NCI-H146 treated with DMSO at 0.1 percent for 48 hours (cell line): ENCODE data around the gene LSM2.
"Not testable (repeated sequence)": the region's sequence is repeated elsewhere in the genome, so short reads cannot be mapped to it uniquely, and the experiment has no call there.

Experiments used
- DNase-seq: peaks from one replicate; lab custom pipeline; 2025; ENCODE audit not compliant: unreplicated experiment; lab: John Stamatoyannopoulos, UW

Gene LSM2

DNA sequence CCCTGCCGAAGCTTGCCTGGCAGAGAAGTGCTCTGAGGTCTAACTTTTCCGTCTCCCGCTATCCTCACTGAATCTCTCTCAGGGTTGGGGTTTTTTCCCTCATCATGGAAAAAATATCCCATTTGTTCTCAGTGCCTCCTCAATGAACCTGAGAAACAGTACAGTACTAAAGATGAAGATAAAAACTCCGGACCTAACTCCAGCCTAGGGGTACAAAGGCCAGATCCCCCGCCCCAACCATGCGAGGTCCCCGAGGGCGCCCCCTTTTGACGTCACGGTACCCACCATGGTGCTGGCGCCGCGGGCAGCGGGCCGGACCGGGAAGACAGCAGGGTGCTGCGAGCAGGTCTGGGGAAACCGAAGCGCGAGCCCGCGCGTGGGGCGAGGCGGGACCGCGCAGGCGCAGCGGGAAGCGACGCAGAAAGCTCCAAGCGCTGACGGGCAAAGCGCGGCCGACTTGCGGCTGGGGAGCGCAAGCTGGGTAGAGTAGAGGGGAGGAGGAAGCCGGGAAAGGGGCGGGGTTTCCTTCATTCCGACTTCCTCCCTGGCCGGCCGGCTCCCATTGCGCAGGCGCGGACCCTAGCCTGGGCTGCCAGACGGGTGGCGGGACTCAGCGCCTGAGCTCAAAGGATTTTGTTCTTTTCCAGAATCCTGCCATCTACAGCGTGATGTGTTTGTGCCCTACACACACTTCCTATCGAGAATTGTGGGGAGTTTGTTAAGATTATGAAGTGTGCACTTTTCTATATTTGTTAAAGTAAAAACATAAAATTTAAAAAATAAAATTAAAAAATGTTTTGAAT is at the start of gene LSM2:
Gene LSM2 (minus strand): TSS at position 497 of the 803 bp plus-strand sequence. CDS start 209 bp downstream, at position 288.
- peak; percentile 92 for DNase-seq

DNA sequence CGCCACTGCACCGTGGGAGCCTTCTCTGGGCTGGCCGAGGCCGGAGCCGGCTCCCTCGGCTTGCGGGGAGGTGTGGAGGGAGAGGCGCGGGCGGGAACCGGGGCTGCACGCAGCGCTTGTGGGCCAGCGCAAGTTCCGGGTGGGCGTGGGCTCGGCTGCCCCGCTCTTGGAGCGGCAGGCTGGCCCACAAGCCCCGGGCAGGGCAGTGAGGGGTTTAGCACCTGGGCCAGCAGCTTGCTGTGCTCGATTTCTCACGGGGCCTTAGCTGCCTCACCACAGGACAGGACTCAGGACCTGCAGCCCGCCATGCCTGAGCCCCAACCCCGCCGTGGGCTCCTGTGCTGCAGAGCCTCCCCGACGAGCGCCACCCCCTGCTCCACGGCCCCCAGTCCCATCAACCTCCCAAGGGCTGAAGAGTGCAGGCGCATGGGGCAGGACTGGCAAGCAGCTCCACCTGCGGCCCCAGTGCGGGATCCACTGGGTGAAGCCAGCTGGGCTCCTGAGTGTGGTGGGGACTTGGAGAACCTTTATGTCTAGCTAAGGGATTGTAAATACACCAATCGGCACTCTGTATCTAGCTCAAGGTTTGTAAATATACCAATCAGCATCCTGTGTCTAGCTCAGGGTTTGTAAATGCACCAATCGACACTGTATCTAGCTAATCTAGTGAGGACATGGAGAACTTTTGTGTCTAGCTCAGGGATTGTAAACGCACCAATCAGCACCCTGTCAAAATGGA is 45.4 kb upstream of the LSM2 start:
- not testable (repeated sequence) for DNase-seq

DNA sequence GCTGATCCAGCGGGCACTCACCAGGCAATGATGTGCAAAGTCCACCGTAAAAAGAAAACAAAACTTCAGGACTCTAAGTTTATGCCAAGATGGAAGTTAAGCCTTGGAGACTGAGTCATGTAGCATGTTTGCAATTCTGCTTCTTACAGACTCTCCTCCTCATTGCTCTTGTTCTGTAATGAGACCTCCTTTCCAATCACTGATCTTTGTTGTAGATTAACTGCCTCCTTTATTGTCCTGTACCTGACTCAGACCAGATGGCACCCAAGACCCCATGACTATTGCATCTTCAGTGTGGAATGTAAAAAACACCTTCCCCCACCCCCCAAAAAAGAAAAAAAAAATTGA is 44.7 kb upstream of the LSM2 start:
- DNase-seq: no peak

DNA sequence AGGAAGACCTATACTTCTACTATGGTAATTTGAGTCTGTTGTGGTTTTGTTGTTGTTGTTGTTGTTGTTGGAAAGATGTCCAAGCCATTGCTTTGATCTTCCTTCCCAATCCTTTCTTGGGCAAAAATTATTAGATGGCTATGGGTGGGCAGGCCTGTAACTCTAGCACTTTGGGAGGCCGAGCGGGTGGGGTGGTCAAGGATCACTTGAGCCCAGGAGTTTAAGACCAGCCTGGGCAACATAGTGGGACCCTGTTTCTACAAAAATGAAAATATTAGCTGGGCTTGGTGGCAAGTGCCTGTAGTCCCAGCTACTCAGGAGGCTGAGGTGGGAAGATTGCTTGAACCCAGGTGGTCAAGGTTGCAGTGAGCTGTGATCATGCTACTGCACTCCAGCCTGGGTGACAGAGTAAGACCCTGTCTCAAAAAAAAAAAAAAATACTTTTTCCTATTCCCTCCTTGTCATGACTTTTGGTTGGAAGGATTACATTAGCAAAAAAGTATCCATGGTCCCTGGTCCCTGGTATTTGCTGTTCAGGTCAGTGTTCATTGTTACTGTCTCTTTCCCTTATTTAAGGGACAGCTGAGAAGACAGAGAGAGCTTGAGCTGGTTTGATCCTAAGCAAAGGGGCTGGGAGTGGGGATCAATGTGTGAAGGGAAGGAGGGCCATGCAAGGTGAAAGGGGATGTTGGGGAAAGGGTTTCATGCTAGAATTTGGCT is 44.2 kb upstream of the LSM2 start:
- no peak for DNase-seq

DNA sequence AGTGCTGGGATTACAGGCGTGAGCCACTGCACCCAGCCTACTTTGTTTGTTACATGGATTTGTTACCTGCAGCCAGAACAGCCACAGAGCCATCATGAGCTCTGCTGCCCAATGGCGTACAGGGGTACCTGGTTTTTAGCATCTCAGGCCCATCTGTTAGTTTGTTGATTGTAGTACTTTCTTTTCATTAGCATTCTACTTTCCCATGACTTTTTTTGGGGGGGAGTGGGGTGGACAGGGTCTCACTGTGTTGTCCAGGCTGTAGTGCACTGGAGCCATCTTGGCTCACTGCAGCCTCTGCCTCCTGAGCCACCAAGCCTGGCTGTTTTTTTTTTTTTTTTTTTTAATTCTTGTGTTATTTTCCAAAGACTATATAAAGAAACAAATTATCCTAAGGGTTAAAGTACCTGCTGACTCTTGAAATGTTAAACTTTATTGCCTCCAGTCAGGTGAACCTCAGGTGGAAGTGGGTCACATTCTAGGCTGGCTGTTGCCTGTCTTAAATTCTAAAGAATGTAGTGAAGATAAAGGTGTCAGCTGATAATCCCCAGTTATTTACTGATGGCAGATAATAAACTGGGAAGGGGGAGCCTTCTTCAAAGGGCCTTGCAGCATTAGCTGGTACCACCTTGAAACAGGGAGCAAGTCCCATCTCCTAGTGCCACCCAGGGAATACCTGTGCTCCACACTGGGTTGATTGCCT is 40.7 kb upstream of the LSM2 start:
- no peak for DNase-seq

DNA sequence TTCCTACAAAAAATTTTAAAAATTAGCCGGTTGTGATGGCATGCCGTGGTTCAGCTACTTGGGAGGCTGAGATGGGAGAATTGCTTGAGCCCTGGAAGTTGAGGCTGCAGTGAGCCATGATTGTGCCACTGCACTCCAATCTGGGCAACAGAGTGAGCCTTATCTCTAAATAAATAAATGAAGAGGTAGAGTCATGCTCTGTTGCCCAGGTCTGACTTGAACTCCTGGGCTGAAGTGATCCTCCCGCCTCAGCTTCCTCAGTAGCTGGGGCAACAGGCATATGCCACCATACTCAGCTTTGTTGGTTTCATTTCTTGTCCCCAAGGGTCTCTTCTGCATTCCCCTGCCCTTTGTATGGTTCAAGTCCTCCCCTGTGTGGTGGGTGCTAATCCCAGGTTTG is 37.7 kb upstream of the LSM2 start:
- no peak for DNase-seq

DNA sequence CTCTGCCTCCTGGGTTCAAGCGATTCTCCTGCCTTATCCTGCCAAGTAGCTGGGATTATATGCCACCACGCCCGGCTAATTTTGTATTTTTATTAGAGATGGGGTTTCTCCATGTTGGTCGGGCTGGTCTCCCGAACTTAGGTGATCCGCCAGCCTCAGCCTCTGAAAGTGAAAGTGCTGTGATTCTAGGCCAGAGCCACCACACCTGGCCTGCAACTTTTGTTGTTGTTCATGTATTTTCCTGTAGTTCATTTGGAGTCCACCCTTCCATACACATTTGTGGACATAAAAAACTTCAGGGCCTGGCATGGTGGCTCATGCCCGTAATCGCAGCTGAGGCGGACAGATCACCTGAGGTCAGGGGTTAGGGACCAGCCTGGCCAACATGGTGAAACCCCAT is 35.3 kb upstream of the LSM2 start:
- no peak for DNase-seq

DNA sequence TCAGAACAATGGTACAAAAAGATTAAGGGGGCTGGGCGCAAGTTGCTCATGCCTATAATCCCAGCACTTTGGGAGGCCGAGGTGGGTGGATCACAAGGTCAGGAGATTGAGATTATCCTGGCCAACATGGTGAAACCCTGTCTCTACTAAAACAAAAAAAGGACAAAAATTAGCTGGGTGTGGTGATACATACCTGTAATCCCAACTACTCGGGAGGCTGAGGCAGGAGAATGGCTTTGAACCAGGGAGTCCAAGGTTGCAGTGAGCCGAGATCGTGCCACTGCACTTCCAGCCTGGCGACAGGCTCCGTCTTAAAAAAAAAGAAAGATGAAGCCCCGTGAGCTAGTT is 33.0 kb upstream of the LSM2 start:
- not testable (repeated sequence) for DNase-seq

DNA sequence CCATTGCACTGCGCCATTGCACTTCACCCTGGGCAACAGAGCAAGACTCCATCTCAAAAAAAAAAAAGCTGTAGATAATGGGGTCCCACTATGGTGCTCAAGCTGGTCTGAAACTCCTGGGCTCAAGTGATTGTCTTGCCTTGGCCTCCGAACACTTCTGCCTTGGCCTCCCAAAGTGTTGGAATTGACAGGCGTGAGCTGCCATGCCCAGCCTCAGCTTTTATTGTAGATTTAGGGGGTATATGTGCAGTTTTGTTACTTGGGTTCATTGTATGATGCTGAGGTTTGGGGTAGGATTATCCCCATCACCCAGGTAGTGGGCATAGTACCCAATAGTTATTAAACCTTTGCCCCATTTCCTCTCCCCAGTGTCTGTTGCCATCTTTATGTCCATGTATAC is 32.2 kb upstream of the LSM2 start:
- no peak for DNase-seq

DNA sequence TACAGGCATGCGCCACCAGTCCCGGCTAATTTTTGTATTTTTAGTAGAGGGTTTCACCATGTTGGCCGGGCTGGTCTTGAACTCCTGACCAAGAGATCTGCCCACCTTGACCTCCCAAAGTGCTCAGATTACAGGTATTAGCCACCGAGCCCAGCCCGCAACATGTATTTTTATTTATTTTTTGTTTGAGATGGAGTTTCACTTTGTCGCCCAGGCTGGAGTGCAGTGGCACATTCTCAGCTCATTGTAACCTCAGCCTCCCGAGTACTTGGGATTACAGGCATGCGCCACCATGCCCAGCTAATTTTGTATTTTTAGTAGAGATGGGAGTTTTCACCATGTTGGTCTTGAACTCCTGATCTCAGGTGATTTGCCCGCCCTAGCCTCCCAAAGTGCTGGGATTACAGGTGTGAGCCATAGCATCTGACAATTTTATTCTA is 31.4 kb upstream of the LSM2 start:
- DNase-seq: not testable (repeated sequence)

DNA sequence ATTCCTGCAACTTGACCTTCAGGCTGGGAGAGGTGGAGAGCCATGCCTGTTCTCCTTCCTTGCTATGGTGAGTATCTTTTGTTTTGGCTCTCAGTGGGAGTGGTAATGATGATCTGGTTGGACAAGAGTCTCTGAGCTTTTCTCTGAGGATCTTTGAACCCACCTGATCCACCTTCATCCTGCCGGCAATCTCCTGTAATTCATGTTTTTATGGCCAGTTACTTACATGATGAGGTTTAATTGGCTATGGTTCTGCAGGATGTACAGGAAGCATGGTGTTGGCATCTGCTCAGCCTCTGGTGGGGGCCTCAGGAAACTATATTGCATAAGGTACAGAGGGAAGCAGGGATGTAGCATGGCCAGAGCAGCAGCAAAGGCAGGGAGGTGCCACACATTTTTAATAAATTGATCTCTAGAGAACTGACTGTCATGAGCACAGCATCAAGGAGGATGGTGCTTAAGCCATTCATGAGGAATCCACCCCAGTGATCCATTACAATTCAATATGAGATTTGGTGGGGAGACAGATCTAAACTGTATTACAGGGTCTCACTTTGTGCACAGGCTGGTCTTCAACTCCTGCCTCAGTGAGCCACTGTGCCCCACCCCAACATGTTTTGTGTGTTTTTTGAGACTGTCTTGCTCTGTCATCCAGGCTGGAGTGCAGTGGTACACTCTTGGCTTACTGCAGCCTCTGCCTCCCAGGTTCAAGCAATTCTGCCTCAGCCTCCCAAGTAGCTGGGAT is 30.8 kb upstream of the LSM2 start:
- no peak for DNase-seq

DNA sequence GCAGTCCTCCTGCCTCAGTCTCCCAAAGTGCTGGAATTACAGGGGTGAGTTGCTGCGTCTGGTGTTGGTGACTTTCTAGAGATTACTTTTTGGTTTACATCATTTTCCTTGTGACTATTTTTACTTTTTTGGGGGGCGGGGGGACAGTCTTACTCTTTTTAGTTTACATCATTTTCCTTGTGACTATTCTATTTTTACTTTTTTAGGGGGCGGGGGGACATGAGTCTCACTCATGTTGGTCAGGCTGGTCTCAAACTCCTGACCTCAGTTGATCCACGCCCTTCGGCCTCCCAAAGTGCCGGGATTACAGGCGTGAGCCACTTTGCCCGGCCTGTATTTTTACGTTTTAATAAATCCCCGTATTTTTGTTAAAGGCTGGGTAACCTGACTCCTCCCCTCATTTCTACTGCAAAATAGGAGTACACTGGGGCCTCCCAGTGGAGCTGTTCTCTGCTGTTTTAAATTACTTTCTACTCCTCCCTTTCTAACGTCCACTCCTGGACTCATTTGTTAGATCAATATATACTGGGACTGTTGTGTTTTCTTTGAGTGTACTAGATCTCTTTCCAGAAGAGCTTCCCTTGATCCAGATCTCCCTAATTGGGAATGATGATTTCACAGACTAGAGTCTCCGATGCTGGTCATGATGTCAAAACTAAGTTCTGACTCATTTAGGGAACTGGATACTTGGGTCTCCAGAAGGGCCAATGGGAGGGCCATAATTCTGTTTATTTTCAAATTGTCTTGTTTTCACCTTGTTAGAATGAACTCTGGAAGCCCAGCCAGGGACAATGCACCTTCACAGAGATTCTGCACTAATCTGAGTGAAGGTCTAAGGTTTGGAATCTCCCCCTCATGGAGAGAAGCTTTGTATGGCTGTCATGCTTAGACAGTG is 30.0 kb upstream of the LSM2 start:
- no peak for DNase-seq

DNA sequence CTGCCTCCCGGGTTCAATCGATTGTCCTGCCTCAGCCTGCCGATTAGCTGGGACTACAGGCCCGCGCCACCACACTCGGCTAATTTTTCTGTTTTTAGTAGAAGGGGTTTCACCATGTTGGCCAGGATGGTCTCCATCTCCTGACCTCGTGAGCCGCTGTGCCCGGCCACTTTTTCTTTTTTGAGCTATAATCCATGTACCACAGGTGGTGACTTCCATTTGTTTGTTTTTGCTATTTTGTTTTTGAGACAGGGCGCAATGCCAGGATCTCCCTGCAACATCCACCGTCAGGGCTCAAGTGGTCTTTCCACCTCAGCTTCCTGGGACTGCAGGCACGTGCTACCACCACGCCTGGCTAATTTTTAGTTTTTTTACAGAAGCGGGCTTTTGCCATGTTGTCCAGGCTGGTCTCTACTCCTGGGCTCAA is 29.3 kb upstream of the LSM2 start:
- DNase-seq: no peak

DNA sequence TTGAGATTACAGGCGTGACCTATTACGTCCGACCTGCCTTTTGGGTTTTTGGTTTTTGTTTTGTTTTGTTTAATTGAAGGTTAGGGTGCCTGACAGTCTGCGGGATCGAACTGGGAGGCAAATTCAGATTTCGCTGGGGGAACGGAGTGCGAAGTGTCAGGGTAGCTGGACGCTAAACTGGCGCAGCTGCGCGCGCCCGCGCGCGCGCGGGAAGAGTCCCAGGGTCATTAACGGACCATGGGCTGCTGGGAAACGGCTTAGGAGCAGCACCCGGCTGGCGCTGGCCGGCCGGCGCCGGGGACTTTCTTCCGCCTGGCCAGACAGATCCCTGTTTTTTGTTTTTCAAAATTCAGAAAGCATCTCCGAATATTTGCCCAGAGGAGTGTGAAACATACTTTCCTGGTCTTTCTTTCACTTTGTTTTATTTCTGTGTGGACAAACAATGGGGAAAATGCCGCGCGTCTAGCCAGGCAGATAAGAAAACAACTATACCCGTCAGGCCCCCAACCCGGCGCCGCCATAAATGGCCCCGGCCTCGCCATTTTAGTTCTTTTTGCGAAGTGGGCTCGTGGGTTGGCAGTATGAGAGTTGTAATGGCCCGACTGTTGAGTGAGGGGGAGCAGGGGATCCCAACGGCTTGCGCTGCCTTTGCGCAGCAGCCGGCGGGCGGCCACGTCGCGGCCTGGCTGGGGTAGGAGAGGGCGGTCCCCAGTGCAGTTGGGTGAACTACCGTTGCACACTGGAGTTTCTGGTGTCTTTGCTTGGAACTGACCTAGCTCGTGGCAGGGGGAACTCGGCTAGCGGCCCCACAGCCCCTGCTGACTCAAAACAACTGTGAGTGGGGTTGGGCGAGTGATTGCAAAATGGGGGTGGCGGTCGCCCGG is 27.8 kb upstream of the LSM2 start:
- peak; percentile 83 for DNase-seq

DNA sequence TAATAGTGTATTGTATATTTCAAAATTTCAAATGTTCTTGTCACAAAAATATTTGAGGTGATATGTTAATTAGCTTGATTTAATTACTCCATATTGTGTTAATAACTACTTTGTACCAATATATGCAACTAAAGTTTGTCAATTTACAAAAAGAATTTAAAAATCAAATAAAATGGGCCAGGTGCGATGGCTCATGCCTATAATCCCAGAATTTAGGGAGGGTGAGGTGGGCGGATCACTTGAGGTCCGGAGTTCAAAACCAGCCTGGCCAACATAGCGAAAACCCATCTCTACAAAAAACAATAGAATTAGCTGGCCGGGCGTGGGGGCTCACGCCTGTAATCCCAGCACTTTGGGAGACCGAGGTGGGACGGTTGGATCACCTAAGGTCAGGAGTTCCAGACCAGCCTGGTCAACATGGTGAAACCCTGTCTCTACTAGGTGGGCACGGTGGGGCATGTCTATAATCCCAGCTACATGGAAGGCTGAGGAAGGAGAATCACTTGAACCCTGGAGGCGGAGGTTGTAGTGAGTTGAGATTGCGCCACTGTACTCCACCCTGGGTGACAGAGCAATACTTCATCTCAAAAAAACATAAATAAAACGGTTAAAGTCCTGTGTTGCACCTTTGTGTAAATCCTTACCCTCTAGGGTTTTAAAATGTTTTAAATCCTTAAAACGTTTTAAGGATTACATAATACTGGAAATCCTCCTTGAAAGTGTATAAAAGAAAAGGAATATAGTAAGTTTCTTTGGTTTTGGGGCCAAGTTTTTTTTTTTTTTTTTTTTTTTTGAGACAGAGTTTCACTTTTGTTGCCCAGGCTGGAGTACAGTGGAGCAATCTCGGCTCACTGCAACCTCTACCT is 24.8 kb upstream of the LSM2 start:
- DNase-seq: no peak

DNA sequence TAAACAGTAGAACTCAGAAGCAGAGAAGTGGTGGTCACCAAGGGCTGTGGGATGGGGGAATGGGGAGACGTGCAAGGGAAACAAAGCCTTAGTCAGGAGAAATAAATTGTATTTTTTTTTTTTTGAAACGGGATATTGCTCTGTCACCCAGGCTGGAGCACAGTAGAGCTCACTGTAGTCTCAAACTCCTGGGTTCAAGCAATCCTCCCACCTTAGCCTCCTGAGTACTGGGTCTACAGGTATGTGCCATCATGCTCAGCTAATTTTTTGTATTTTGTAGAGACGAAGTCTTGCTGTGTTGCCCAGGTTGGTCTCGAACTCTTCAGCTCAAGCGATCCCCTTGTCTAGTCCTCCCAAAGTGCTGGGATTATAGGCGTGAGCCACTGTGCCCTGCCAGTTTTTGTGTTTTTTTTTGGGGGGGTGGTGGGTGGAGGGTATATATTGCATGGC is 24.1 kb upstream of the LSM2 start:
- no peak for DNase-seq

DNA sequence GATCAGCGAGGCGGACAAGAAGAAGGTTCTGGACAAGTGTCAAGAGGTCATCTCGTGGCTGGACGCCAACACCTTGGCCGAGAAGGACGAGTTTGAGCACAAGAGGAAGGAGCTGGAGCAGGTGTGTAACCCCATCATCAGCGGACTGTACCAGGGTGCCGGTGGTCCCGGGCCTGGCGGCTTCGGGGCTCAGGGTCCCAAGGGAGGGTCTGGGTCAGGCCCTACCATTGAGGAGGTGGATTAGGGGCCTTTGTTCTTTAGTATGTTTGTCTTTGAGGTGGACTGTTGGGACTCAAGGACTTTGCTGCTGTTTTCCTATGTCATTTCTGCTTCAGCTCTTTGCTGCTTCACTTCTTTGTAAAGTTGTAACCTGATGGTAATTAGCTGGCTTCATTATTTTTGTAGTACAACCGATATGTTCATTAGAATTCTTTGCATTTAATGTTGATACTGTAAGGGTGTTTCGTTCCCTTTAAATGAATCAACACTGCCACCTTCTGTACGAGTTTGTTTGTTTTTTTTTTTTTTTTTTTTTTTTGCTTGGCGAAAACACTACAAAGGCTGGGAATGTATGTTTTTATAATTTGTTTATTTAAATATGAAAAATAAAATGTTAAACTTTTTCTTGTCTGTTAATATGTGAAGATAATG is 23.0 kb upstream of the LSM2 start:
- no peak for DNase-seq
